HEK293T (cell line): ENCODE data around the gene TGM4.

Experiments
- ARNT ChIP-seq: fragments of 450-650 bp; IDR thresholded peaks from 2 replicates; pipeline ENCODE4 v1.6.1; 2017; ENCODE audit warnings: mild to moderate bottlenecking
- BHLHE40 ChIP-seq: fragments of 450-650 bp; IDR thresholded peaks from 2 replicates; pipeline ENCODE4 v1.6.1; 2016; ENCODE audit warnings: mild to moderate bottlenecking, moderate library complexity, borderline replicate concordance
- FOXK2 ChIP-seq: fragments of 450-650 bp; IDR thresholded peaks from 2 replicates; pipeline ENCODE4 v1.6.1; 2016; ENCODE audit warnings: mild to moderate bottlenecking
- HDGF ChIP-seq: fragments of 450-650 bp; IDR thresholded peaks from 2 replicates; pipeline ENCODE4 v1.6.1; 2017; ENCODE audit warnings: antibody characterized with exemption, borderline replicate concordance
- L3MBTL2 ChIP-seq: fragments of 450-650 bp; conservative IDR thresholded peaks from 2 replicates; pipeline ENCODE4 v1.6.1; 2016; ENCODE audit warnings: mild to moderate bottlenecking
- NFRKB ChIP-seq: fragments of 450-650 bp; IDR thresholded peaks from 2 replicates; pipeline ENCODE4 v1.6.1; 2016; ENCODE audit warnings: mild to moderate bottlenecking, moderate library complexity
- PKNOX1 ChIP-seq: fragments of 450-650 bp; IDR thresholded peaks from 2 replicates; pipeline ENCODE4 v1.6.1; 2016
- SP1 ChIP-seq: fragments of 450-650 bp; IDR thresholded peaks from 2 replicates; pipeline ENCODE4 v1.6.1; 2017
- SUZ12 ChIP-seq: fragments of 450-650 bp; IDR thresholded peaks from 2 replicates; pipeline ENCODE4 v1.6.1; 2016; ENCODE audit warnings: mild to moderate bottlenecking

DNA sequence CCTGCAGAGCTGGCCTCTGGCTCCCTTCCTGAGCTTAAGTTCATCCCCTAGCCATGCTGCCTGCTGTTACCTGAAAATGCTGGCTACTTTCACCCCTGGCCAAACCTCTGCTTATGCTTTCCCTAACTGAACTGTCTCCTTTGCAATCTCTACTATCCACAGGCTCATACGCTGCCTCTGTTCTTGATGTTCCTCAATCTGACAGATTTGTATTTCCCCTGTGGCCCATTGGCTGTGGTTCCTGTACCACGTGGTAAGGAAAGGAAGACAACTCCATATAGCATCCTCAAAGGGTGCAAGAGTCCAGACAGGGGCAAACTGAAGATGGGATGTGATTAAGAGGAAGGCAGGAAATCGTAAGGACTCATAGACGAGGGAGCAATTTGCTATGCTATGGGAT, 33.2 kb downstream of the TGM4 start:
- TF ChIP-seq L3MBTL2 (no peak), FOXK2 (no peak), SUZ12 (no peak), PKNOX1 (no peak), HDGF (no peak), ARNT (no peak), NFRKB (no peak), SP1 (no peak), BHLHE40 (no peak)
